Stimulated activated memory B cell treated with anti-CD40 and anti-IgM and Interleukin-4, amounts not matched to agents 10 μg/mL and 1 μg/mL and 100 μg/mL, for 72 hours (primary cell): Measurements from ENCODE around the gene PPM1N.

ENCODE experiments used
- ATAC-seq: fragments of 150-1000 bp; cut with Tn5 transposase; 2 replicates; pipeline ENCODE4 v1.10.0; 2021
- H3K27ac Mint-ChIP-seq: one replicate; pipeline ENCODE4 v1.8.0; 2022; ENCODE audit warnings: mild to moderate bottlenecking, mixed read lengths
- H3K27me3 Mint-ChIP-seq: one replicate; pipeline ENCODE4 v1.8.0; 2022; ENCODE audit warnings: mixed read lengths
- H3K36me3 Mint-ChIP-seq: one replicate; pipeline ENCODE4 v1.8.0; 2022; ENCODE audit warnings: mixed read lengths
- H3K4me1 Mint-ChIP-seq: one replicate; pipeline ENCODE4 v1.8.0; 2022; ENCODE audit warnings: mixed read lengths
- H3K4me3 Mint-ChIP-seq: one replicate; pipeline ENCODE4 v1.8.0; 2022; ENCODE audit warnings: mild to moderate bottlenecking, moderate library complexity, mixed read lengths
- H3K9me3 Mint-ChIP-seq: one replicate; pipeline ENCODE4 v1.8.0; 2022; ENCODE audit warnings: mixed read lengths

The PPM1N gene

DNA sequence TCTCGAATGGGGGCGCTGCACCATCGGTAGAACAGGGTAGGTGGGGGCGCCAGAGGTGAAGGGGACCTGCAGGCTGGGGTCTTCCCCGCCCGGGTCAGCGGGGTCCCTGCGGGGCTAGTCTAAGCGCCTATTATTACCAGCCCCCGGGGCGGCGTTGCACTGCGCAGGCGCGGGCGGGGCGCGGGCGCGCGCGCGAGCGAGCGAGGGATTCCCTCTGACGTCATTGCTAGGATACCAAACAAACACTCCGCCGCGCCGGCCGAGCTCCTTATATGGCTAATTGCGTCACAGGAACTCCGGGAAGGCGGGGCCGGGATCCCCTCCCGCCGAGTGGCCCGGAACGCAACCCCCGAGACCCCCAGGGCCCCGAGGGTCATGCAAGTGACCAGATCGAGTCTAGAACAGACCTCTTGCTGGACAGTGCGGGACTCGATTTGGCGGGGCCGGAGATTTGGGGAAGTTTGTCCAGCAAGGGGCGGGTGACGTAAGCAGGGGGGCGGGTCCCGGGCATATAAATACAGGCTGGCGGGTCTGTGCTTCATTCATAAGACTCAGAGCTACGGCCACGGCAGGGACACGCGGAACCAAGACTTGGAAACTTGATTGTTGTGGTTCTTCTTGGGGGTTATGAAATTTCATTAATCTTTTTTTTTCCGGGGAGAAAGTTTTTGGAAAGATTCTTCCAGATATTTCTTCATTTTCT is 30.6 kb upstream of the PPM1N start, which contains the start of gene FOSB:
Gene FOSB, plus strand, starts transcription at position 541 of the 703 bp plus-strand sequence. CDS start 591 bp downstream, outside the sequence.
- Mint-ChIP-seq H3K36me3 (peaks cover 1% of the 10 kb centered on the region), H3K4me1 (peaks cover 66% of the 10 kb centered on the region), H3K9me3 (no peaks in the 10 kb centered on the region), H3K27ac (peak within 1 kb of the TSS; percentile 92), H3K27me3 (peaks cover 15% of the 10 kb centered on the region), H3K4me3 (peak within 1 kb of the TSS; percentile 87)
- peak; percentile 67 for ATAC-seq

DNA sequence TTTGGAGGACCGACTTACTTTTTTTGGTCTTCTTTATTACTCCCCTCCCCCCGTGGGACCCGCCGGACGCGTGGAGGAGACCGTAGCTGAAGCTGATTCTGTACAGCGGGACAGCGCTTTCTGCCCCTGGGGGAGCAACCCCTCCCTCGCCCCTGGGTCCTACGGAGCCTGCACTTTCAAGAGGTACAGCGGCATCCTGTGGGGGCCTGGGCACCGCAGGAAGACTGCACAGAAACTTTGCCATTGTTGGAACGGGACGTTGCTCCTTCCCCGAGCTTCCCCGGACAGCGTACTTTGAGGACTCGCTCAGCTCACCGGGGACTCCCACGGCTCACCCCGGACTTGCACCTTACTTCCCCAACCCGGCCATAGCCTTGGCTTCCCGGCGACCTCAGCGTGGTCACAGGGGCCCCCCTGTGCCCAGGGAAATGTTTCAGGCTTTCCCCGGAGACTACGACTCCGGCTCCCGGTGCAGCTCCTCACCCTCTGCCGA is 30.0 kb upstream of the PPM1N start:
- ATAC-seq, result no peak
- H3K9me3 Mint-ChIP-seq, result no peaks in the 10 kb centered on the region
- H3K4me3 Mint-ChIP-seq, result peak overlapping the region; percentile 87
- peaks cover 71% of the 10 kb centered on the region for H3K4me1 Mint-ChIP-seq
- peaks cover 6% of the 10 kb centered on the region for H3K36me3 Mint-ChIP-seq
- peak overlapping the region; percentile 92 for H3K27ac Mint-ChIP-seq
- peaks cover 15% of the 10 kb centered on the region for H3K27me3 Mint-ChIP-seq

DNA sequence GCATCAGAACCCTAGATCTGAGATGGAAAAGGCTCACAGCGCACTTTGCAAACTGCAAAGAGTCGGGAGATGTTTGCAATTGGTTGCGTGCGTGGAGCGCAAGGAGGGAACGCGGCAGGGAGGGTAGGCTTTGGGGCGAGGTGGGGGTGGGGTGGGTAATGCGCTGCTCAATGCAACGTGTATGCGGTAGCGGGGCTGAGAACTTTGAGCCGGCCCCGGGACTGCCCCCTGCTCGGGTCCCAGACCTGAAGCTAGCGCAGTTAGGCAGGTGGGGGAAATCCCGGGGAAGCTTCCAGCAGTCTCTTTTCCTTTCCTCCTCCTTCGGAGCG is 29.5 kb upstream of the PPM1N start:
- no peaks in the 10 kb centered on the region for H3K9me3 Mint-ChIP-seq

DNA sequence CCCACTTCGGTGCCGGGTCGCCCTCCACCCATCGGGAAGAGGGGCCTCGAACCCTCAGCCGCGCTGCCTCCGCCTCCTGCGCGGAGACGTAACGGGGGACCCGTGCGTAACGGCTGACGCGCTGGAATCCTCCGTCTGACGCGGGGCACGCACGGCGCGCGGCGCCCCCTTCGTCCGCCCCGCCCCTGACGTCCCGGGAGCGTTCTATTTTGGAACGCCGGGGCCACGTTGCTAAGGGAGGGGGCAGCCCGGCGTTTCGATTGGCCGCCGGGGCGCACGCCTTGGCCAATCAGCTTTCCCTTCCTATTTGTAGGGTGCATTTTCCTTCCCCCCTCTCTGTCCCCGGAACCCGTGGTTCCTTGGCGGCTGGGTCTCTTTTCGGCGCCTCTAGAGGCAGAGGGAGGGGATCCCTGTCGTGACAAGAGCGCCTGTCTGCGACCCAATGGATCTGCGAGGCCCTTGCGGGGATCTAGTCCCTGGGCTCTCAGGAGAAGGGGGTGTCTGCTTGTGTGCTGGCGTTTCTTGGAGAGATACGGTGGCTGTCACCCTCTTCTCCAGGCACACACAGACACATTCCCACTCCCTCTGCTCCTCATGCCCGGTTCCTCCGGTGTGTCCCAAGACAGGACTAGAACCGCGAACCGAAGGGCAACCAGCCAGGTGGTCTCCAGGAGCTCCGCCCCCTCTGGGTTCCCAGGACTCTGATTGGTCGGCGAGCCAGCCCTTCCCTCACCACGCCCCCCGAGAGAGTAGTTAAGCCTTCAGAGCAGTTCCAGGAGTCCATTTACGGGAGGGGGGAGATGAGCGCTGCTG is 28.9 kb upstream of the PPM1N start:
- H3K9me3 Mint-ChIP-seq, result no peaks in the 10 kb centered on the region

More for the DNA sequence above, 29.5 kb upstream of the PPM1N start:
- Mint-ChIP-seq H3K36me3 (peaks cover 6% of the 10 kb centered on the region), H3K27me3 (peaks cover 15% of the 10 kb centered on the region), H3K27ac (peak overlapping the region; percentile 92), H3K4me1 (peaks cover 71% of the 10 kb centered on the region), H3K4me3 (peak overlapping the region; percentile 87)
- ATAC-seq, result peak; percentile 54

DNA sequence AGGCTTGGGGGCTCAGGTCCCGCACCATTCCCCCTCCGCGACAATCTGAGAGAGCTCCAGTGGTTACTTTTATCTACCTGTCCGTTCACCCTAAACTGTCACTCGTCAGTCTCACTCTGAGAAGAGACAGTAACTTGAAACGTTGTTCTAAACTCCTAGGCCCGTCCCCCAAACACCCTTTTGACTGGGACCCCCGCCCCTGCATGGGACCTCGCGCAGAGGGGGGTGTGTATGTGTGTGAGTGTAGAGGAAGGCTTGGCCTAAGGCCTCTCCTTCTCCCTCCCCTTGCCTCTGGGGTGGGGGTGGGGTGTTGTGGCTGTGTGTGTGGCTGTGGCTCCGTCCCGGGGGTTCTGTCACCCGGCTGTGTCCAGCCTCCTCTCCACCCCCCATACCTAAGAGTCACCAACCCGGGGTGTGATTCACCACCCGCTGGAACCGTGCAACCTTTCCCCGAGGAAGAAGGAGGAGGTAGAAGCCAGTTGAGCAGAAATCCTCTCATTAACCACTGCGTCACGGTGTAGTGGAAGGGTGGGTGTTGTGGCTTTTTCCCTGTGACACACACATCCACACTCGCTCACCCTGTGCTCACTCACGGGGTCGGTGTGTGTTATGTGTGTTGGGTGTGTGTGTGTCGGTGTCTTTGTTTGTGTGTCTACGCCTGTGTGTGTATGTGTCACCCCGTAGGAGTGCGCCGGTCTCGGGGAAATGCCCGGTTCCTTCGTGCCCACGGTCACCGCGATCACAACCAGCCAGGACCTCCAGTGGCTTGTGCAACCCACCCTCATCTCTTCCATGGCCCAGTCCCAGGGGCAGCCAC is 28.1 kb upstream of the PPM1N start:
- Mint-ChIP-seq H3K36me3 (peaks cover 6% of the 10 kb centered on the region), H3K9me3 (no peaks in the 10 kb centered on the region), H3K27me3 (peaks cover 4% of the 10 kb centered on the region), H3K4me1 (peaks cover 67% of the 10 kb centered on the region), H3K4me3 (peak overlapping the region; percentile 87), H3K27ac (peak overlapping the region; percentile 92)
- ATAC-seq, result peak; percentile 5

More for the DNA sequence above, 28.9 kb upstream of the PPM1N start:
- peaks cover 12% of the 10 kb centered on the region for H3K27me3 Mint-ChIP-seq
- peaks cover 70% of the 10 kb centered on the region for H3K4me1 Mint-ChIP-seq
- ATAC-seq, result peak; percentile 92
- H3K27ac Mint-ChIP-seq, result peak overlapping the region; percentile 92
- peak overlapping the region; percentile 87 for H3K4me3 Mint-ChIP-seq
- peaks cover 6% of the 10 kb centered on the region for H3K36me3 Mint-ChIP-seq

DNA sequence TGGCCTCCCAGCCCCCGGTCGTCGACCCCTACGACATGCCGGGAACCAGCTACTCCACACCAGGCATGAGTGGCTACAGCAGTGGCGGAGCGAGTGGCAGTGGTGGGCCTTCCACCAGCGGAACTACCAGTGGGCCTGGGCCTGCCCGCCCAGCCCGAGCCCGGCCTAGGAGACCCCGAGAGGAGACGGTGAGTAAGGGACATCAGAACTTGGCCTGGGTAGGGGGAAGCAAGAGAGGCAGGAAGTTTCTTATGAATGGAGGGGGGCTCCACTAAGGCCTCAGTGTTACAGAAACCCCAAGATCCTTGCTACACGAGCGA is 27.5 kb upstream of the PPM1N start:
- Mint-ChIP-seq H3K4me1 (peaks cover 69% of the 10 kb centered on the region), H3K27ac (peak overlapping the region; percentile 92), H3K36me3 (peaks cover 6% of the 10 kb centered on the region), H3K4me3 (peak overlapping the region; percentile 87), H3K27me3 (no peaks in the 10 kb centered on the region), H3K9me3 (no peaks in the 10 kb centered on the region)
- no peak for ATAC-seq

DNA sequence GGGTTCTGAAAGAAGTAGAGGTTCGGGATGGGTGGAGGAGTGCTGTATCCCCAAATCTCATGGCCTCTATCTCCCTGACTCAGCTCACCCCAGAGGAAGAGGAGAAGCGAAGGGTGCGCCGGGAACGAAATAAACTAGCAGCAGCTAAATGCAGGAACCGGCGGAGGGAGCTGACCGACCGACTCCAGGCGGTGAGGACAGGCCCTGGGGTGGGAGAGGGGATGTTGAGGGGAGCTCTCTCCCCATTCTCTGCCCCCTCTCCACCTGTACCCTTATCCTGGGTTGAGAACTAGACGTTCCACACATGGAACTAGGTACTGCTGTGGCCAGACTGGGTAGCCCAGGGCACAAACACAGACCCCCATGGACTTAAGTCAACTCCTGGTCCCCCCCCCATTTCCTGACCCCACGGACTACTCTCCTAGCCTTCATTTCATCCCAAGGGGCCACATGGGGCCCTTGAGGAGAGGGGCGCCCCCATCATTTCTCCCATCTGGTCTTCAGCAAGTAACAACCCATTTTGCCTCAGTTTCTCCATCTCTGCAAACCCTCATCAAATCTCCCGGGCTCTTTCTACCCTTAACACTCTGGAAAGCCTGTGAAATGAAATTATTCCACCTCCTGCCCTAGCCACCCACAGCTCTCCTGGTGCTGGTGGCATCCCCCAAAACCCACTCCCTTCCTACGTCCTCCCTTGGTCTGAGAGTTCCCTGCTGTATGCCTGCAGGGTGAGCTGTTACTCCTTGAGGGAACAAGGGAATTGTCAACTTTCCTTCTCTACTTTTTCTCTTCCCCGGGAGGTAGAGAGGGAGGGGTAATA is 26.9 kb upstream of the PPM1N start:
- H3K27me3 Mint-ChIP-seq, result no peaks in the 10 kb centered on the region
- ATAC-seq, result no peak
- H3K4me3 Mint-ChIP-seq, result peak overlapping the region; percentile 13
- peaks cover 71% of the 10 kb centered on the region for H3K4me1 Mint-ChIP-seq
- H3K9me3 Mint-ChIP-seq, result no peaks in the 10 kb centered on the region
- H3K36me3 Mint-ChIP-seq, result peaks cover 6% of the 10 kb centered on the region
- H3K27ac Mint-ChIP-seq, result peak overlapping the region; percentile 92

DNA sequence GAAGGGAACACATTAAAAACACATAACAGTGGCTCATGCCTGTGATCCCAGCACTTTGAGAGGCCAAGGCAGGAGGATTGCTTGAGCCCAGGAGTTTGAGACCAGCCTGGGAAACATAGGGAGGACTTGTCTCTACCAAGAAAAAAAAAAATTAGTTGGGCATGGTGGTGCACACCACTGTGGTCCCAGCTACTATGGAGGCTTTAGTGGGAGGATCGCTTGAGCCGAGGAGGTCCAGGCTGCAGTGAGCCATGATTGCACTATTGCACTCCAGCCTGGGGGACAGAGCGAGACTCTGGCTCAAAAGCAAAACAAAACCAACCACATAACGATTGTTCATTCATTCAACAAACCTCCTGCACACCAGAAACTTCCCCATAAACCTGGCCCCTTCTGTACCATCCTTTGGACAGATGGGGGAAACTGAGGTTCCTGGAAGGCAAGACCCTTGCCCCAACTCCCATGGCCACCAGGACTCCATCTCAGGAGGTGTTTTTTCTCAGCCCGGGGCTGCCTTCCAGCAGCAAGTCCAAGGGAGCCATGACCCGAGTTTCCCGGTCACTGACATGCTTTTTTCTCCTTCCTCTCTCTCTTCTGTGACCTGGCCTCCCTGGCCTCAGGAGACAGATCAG is 26.2 kb upstream of the PPM1N start:
- peak overlapping the region; percentile 10 for H3K27ac Mint-ChIP-seq
- H3K4me1 Mint-ChIP-seq, result peaks cover 74% of the 10 kb centered on the region
- H3K9me3 Mint-ChIP-seq, result no peaks in the 10 kb centered on the region
- peaks cover 6% of the 10 kb centered on the region for H3K36me3 Mint-ChIP-seq
- no peaks in the 10 kb centered on the region for H3K27me3 Mint-ChIP-seq
- H3K4me3 Mint-ChIP-seq, result no peak overlapping the region
- ATAC-seq, result no peak

DNA sequence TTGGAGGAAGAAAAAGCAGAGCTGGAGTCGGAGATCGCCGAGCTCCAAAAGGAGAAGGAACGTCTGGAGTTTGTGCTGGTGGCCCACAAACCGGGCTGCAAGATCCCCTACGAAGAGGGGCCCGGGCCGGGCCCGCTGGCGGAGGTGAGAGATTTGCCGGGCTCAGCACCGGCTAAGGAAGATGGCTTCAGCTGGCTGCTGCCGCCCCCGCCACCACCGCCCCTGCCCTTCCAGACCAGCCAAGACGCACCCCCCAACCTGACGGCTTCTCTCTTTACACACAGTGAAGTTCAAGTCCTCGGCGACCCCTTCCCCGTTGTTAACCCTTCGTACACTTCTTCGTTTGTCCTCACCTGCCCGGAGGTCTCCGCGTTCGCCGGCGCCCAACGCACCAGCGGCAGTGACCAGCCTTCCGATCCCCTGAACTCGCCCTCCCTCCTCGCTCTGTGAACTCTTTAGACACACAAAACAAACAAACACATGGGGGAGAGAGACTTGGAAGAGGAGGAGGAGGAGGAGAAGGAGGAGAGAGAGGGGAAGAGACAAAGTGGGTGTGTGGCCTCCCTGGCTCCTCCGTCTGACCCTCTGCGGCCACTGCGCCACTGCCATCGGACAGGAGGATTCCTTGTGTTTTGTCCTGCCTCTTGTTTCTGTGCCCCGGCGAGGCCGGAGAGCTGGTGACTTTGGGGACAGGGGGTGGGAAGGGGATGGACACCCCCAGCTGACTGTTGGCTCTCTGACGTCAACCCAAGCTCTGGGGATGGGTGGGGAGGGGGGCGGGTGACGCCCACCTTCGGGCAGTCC is 25.5 kb upstream of the PPM1N start:
- ATAC-seq, result no peak
- Mint-ChIP-seq H3K4me3 (no peak overlapping the region), H3K36me3 (peaks cover 6% of the 10 kb centered on the region), H3K27ac (no peak overlapping the region), H3K27me3 (no peaks in the 10 kb centered on the region), H3K9me3 (no peaks in the 10 kb centered on the region), H3K4me1 (peaks cover 73% of the 10 kb centered on the region)

DNA sequence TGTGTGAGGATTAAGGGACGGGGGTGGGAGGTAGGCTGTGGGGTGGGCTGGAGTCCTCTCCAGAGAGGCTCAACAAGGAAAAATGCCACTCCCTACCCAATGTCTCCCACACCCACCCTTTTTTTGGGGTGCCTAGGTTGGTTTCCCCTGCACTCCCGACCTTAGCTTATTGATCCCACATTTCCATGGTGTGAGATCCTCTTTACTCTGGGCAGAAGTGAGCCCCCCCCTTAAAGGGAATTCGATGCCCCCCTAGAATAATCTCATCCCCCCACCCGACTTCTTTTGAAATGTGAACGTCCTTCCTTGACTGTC is 24.9 kb upstream of the PPM1N start:
- Mint-ChIP-seq H3K9me3 (no peaks in the 10 kb centered on the region), H3K36me3 (peaks cover 6% of the 10 kb centered on the region), H3K27ac (no peak overlapping the region), H3K4me3 (no peak overlapping the region), H3K27me3 (no peaks in the 10 kb centered on the region), H3K4me1 (peaks cover 73% of the 10 kb centered on the region)
- ATAC-seq, result no peak

DNA sequence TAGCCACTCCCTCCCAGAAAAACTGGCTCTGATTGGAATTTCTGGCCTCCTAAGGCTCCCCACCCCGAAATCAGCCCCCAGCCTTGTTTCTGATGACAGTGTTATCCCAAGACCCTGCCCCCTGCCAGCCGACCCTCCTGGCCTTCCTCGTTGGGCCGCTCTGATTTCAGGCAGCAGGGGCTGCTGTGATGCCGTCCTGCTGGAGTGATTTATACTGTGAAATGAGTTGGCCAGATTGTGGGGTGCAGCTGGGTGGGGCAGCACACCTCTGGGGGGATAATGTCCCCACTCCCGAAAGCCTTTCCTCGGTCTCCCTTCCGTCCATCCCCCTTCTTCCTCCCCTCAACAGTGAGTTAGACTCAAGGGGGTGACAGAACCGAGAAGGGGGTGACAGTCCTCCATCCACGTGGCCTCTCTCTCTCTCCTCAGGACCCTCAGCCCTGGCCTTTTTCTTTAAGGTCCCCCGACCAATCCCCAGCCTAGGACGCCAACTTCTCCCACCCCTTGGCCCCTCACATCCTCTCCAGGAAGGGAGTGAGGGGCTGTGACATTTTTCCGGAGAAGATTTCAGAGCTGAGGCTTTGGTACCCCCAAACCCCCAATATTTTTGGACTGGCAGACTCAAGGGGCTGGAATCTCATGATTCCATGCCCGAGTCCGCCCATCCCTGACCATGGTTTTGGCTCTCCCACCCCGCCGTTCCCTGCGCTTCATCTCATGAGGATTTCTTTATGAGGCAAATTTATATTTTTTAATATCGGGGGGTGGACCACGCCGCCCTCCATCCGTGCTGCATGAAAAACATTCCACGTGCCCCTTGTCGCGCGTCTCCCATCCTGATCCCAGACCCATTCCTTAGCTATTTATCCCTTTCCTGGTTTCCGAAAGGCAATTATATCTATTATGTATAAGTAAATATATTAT is 24.3 kb upstream of the PPM1N start:
- Mint-ChIP-seq H3K9me3 (no peaks in the 10 kb centered on the region), H3K27me3 (no peaks in the 10 kb centered on the region), H3K4me3 (no peak overlapping the region), H3K36me3 (peaks cover 6% of the 10 kb centered on the region), H3K4me1 (peaks cover 74% of the 10 kb centered on the region), H3K27ac (peak overlapping the region; percentile 17)
- ATAC-seq, result no peak

DNA sequence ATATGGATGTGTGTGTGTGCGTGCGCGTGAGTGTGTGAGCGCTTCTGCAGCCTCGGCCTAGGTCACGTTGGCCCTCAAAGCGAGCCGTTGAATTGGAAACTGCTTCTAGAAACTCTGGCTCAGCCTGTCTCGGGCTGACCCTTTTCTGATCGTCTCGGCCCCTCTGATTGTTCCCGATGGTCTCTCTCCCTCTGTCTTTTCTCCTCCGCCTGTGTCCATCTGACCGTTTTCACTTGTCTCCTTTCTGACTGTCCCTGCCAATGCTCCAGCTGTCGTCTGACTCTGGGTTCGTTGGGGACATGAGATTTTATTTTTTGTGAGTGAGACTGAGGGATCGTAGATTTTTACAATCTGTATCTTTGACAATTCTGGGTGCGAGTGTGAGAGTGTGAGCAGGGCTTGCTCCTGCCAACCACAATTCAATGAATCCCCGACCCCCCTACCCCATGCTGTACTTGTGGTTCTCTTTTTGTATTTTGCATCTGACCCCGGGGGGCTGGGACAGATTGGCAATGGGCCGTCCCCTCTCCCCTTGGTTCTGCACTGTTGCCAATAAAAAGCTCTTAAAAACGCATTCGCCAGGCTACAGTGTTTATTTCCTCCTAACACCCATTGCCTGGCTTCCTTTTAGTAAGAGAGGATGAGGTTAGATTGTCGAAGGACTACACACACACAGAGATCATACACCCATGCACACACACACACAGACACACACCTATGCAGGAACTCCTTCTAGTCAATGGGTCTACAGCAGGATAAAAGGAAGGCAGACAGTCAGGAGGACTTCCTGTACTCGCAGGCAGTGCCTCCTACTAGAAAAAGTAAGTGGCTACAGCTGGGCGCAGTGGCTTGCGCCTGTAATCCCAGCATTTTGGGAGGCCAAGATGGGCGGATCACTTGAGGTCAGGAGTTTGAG is 23.4 kb upstream of the PPM1N start:
- ATAC-seq, result no peak
- H3K4me3 Mint-ChIP-seq, result no peak overlapping the region
- peak overlapping the region; percentile 17 for H3K27ac Mint-ChIP-seq
- H3K4me1 Mint-ChIP-seq, result peaks cover 69% of the 10 kb centered on the region
- no peaks in the 10 kb centered on the region for H3K27me3 Mint-ChIP-seq
- H3K36me3 Mint-ChIP-seq, result peaks cover 6% of the 10 kb centered on the region
- no peaks in the 10 kb centered on the region for H3K9me3 Mint-ChIP-seq
